ENCODE results near the gene KCTD13.

DNA sequence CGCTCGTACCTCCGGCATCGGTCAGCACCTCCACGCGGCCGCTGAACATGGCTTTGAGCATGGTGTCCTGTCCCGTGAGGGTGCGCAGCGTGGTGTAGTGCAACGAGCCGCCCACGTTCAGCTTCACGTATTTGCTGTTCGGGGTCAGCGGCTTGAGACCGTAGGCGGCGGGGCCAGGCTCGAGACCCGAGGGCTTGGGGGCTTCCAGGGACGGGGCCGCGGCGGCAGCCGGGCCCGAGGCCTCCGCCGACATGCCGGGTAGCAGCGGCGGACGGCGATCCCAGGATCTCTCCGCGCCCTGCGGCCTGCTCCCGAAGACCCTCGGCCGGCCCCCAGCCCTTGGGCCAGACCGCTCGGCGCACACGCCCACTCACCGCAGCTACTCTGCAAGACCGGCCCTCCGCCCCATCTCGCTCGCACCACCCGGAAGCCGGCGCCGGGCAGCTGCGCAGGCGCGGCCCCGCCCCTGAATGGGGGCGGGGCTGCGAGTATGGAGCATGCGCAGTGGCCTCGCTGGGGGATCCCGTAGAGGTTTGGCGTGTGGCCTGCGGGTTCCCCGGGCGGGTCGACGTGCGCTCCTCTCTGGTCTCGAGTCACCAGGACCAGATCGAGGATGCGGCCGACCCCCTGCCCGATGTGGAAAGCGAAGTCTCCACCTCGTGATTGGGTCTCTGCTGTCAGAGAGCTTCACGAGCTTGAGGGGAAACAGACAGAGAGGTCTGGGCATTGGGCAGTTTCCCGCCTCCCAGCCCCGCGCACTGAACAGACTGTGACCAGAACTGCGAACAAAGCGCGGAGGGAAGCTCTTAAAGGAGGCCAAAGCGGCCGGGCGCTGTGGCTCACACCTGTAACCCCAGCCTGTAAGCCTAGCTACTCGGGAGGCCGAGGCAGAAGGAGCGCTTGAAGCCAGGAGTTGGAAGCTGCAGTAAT lies at the start of gene KCTD13:
- TF ChIP-seq EZH2 (IDR thresholded peaks at IDR 0.05) (no peak), POLR2AphosphoS5 (IDR thresholded peaks at IDR 0.05; ENCODE audit: borderline replicate concordance, low read depth, low read length) (peak; percentile 98), FOXP2 (optimal IDR thresholded peaks at IDR 0.05; ENCODE audit: control extremely low read depth, extremely low read length, insufficient read depth) (no peak)
